22Rv1 (cell line): Measurements from ENCODE around the gene BOLA1.
A peak's percentile ranks its signal among the peaks of the same experiment; 100 is the strongest.

Experiments used
- H3K27ac ChIP-seq: fragments of 450-650 bp; 2 replicates; pipeline ENCODE4 v1.5.1; 2017
- ZFX ChIP-seq: fragments of 450-650 bp; IDR thresholded peaks from 2 replicates; pipeline ENCODE4 v1.6.1; 2017; ENCODE audit warnings: antibody characterized with exemption, borderline replicate concordance
- TF ChIP-seq, protein P1 (sequence below): fragments of 450-650 bp; IDR thresholded peaks from 2 replicates; pipeline ENCODE4 v1.5.1; 2017; ENCODE audit warnings: mild to moderate bottlenecking

Gene BOLA1

DNA sequence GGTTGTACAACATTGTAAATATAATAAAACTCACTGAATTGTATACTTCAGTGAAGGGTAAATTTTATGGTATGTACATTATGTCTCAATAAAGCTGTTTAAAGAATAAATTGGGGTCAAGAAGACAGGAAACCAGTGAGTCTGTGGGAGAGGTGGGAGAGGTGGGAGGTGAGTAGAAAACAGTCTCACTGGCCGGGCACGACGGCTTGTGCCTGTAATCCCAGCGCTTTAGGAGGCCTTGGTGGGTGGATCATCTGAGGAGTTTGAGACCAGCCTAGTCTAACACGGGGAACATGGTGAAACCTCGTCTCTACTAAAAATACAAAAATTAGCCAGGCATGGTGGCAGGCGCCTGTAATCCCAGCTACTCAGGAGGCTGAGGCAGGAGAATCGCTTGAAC lies 33.1 kb downstream of the BOLA1 start:
- 0 out of 2 replicates have a peak overlapping the region, but pooled peaks have one; percentile 21 for H3K27ac ChIP-seq
- TF ChIP-seq ZFX: no peak
- TF ChIP-seq, protein P1, sequence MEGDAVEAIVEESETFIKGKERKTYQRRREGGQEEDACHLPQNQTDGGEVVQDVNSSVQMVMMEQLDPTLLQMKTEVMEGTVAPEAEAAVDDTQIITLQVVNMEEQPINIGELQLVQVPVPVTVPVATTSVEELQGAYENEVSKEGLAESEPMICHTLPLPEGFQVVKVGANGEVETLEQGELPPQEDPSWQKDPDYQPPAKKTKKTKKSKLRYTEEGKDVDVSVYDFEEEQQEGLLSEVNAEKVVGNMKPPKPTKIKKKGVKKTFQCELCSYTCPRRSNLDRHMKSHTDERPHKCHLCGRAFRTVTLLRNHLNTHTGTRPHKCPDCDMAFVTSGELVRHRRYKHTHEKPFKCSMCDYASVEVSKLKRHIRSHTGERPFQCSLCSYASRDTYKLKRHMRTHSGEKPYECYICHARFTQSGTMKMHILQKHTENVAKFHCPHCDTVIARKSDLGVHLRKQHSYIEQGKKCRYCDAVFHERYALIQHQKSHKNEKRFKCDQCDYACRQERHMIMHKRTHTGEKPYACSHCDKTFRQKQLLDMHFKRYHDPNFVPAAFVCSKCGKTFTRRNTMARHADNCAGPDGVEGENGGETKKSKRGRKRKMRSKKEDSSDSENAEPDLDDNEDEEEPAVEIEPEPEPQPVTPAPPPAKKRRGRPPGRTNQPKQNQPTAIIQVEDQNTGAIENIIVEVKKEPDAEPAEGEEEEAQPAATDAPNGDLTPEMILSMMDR: no peak

DNA sequence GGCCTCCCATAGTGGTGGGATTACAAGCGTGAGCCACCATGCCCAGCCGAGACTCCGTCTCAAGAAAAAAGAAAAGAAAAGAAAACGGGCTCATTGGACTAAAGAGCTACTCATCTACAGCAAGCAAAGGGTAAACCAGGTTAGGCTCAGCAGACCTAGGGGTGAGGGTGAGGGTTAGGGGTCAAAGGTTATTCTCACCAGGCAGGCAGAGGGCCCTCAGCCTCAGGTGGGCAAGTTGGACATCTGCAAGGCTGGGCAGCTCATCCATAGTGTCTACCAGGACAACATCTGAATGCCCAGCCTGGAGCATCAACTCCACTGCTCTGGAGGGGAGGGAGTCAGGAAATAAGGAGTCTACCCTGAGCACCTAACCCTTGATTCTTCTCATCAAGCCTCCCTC lies 33.8 kb downstream of the BOLA1 start:
- no peak for TF ChIP-seq ZFX
- TF ChIP-seq, protein P1: no peak
- H3K27ac ChIP-seq: no peak overlapping the region

DNA sequence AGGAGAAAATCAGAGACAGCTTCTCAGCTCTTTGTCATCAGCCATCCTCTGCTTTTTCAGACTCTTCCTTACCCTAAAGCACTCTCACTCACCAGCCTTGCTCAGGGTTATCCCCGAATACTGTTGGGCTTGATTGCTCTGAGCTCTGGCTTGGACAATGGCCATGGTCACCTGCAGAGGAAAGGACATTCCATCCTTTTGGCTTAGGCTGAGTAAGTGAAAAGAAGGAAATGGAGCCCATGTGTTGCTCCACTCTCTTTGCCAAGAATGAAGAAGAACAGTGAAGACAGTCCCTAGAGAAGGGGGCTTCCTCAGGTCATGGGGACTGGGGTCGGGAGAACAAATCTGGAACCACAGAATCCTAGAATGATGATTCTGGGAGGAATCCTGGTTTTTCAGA lies 35.0 kb downstream of the BOLA1 start:
- peak overlapping the region; percentile 97 for H3K27ac ChIP-seq
- no peak for TF ChIP-seq ZFX
- TF ChIP-seq, protein P1: no peak

DNA sequence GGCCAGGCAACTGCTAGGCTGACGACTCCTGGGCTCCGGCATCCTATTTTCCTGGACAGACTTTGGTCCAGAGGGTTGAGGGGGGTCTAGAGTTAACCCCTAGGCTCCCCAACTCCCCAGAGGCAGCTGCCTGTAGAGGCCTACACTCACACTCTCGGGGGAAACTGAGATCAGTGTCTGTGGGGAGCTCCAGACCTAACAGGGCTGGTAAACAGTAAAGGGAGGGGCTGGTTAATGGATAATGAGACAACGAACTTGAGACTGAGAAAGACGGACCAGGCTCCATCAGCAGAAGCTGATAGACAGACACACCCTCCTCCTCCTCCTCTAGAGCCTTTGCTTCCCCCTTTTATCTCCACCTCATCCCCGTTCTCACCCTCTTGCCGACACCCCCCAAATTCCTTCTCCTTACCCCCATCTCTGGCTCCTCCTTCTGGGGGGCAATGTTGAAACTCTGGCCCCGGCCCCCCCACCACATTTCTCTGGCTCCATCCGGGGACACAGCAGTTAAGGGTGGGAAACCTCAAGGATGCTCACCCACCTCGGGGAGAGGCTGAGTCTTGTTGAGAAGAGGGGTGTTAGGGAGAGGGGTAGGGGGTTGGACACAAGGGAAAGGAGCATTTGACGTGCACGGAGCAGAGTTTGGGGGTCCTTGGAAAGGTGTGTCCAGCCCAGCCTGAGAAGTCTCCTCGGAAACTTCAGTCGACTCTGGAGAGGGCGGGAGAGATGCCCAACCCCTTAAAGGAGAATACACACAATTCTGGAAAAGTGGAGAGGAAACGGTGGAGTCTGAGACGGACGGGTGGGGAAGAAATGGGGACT lies 37.0 kb downstream of the BOLA1 start, which contains the start of gene MTMR11:
Gene MTMR11 (minus strand): TSS at position 710 of the 822 bp plus-strand sequence. CDS start 232 bp downstream, at position 478.
- TF ChIP-seq, protein P1: no peak
- no peak for TF ChIP-seq ZFX
- peak within 1 kb of the TSS; percentile 97 for H3K27ac ChIP-seq

DNA sequence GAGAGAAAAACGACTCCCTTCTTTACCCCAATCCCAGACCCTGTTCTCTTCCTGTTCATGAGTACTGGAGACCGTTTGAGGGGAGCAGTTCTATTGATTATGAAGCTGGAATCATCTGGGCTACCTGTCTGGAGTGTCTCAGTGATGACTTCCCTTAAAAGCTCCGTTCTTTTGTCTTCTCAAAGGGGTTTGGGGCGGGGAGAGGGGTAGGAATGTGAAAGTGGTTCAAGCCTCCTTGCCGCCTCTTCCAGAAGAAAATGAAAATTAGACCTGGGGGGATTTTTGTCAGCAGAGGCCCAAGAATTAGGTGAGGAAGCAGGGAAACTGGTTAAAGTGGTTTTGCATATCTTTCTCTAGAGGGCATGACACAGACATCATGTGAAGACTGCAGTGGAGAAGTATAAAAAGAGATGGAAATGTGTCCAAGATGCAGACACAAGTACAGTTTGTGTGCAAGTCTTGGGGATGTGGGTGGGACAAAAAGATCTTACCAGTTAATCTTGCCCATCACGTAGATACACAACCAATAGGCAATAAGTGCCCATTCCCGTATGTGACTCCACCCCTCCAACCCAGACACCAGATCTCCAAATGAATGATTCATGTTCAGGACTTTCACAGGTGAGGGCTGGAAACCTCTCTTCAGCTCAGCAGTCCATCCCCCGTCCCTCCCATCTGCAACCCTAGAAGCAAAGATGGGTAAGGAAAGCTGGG lies 37.8 kb downstream of the BOLA1 start:
- TF ChIP-seq, protein P1: 0 out of 2 replicates have a peak, but pooled peaks have one; percentile 7
- TF ChIP-seq ZFX: no peak

DNA sequence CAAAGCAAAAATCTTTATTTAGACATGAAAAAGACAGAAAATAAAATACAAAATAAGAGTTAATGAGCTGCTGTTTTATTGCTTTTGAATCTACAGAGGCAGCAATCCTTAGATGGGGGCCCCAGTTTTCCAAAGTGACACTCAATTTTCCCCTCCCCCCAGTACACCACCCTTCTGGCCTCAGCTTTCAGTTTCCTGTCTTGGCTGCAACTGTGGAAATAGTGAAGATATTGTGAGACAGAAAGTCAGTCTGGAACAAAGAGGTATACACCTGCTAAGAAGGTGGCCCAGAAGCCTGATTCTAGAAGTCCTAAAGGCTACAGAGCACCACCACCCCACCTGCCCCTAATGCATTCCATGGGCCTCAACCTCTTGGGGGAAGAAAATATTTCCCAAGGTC lies 38.4 kb downstream of the BOLA1 start:
- peak overlapping the region; percentile 97 for H3K27ac ChIP-seq
- TF ChIP-seq ZFX: no peak
- TF ChIP-seq, protein P1: no peak

More for the DNA sequence above, 37.8 kb downstream of the BOLA1 start:
- H3K27ac ChIP-seq: peak overlapping the region; percentile 97

DNA sequence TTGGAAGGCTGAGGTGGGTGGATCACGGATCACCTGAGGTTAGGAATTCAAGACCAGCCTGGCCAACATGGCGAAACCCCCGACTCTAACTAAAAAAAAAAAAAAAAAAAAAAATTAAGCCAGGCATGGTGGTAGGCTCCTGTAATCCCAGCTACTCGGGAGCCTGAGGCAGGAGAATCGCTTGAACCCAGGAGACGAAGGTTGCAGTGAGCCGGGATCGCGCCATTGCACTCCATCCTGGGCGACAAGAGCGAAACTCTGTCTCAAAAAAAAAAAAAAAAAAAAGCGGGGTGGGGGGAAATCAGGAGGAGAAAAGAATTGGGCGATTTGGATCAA lies 39.3 kb downstream of the BOLA1 start:
- peak overlapping the region; percentile 97 for H3K27ac ChIP-seq
